PC-9 (cell line): ENCODE data around the gene PTX3.

Source experiments
- EZH2 ChIP-seq: fragments of 200-600 bp; sonication (generic); IDR thresholded peaks from 2 replicates; pipeline ENCODE4 v1.8.0; 2017; ENCODE audit warnings: antibody characterized with exemption, low read depth
- TF ChIP-seq, protein P1 (sequence below): fragments of 200-600 bp; sonication (generic); conservative IDR thresholded peaks from 2 replicates; pipeline ENCODE4 v1.6.1; 2017; ENCODE audit warnings: mixed run types, antibody characterized with exemption, mild to moderate bottlenecking, moderate library complexity

- TF ChIP-seq, protein P1, sequence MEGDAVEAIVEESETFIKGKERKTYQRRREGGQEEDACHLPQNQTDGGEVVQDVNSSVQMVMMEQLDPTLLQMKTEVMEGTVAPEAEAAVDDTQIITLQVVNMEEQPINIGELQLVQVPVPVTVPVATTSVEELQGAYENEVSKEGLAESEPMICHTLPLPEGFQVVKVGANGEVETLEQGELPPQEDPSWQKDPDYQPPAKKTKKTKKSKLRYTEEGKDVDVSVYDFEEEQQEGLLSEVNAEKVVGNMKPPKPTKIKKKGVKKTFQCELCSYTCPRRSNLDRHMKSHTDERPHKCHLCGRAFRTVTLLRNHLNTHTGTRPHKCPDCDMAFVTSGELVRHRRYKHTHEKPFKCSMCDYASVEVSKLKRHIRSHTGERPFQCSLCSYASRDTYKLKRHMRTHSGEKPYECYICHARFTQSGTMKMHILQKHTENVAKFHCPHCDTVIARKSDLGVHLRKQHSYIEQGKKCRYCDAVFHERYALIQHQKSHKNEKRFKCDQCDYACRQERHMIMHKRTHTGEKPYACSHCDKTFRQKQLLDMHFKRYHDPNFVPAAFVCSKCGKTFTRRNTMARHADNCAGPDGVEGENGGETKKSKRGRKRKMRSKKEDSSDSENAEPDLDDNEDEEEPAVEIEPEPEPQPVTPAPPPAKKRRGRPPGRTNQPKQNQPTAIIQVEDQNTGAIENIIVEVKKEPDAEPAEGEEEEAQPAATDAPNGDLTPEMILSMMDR: no peak
- no peak for TF ChIP-seq EZH2
Measured at GRCh38 chr3:157394411-157394810, 42.2 kb upstream of the PTX3 start.
